ENCODE data around the gene SSTR5. TPM values are rescaled to one million over a fixed set of nuclear protein-coding genes. Genes with fewer than 3 reads are reported as not detected.

SSTR5 gene
- total RNA-seq, 4 donors from 2014 or later, result not detected

GRCh38 chr16:1099189-1100083 is 26.9 kb downstream of the SSTR5 start:
- TF ChIP-seq CTCF (IDR thresholded peaks at IDR 0.05) (no peak), POLR2A (IDR thresholded peaks at IDR 0.05) (no peak)
- intact Hi-C loops (cut with DNase I; ENCODE audit: low total_unique reads), result no loop called here
- peaks cover 0 to 3% of the 10 kb centered on the region in 2 donors for H3K4me1 ChIP-seq
- no peaks in the 10 kb centered on the region for H3K9me3 ChIP-seq
- H3K36me3 ChIP-seq, result no peaks in the 10 kb centered on the region
- no peak overlapping the region for H3K4me3 ChIP-seq
- H3K27ac ChIP-seq, result no peak overlapping the region
- peaks cover 5 to 10% of the 10 kb centered on the region in 2 donors for H3K27me3 ChIP-seq
- no peak for DNase-seq

GRCh38 chr16:1100084-1100800 is 27.7 kb downstream of the SSTR5 start:
- H3K27me3 ChIP-seq, result peaks cover 5 to 10% of the 10 kb centered on the region in 2 donors
- peaks cover 0 to 3% of the 10 kb centered on the region in 2 donors for H3K4me1 ChIP-seq
- no peaks in the 10 kb centered on the region for H3K36me3 ChIP-seq
- no peak for TF ChIP-seq CTCF (IDR thresholded peaks at IDR 0.05)
- H3K27ac ChIP-seq, result no peak overlapping the region
- H3K9me3 ChIP-seq, result no peaks in the 10 kb centered on the region
- H3K4me3 ChIP-seq, result no peak overlapping the region
- no peak for DNase-seq
- intact Hi-C loops (cut with DNase I; ENCODE audit: low total_unique reads), result no loop called here

GRCh38 chr16:1101133-1101532 is 28.6 kb downstream of the SSTR5 start:
- H3K9me3 ChIP-seq, result no peaks in the 10 kb centered on the region
- H3K27ac ChIP-seq, result no peak overlapping the region
- no peaks in the 10 kb centered on the region for H3K36me3 ChIP-seq
- no peak for TF ChIP-seq POLR2A (IDR thresholded peaks at IDR 0.05)
- no peak for TF ChIP-seq CTCF (IDR thresholded peaks at IDR 0.05)
- H3K27me3 ChIP-seq, result peaks cover 5 to 10% of the 10 kb centered on the region in 2 donors
- H3K4me1 ChIP-seq, result peaks cover 0 to 3% of the 10 kb centered on the region in 2 donors
- H3K4me3 ChIP-seq, result no peak overlapping the region
- DNase-seq, result no peak
- intact Hi-C loops (cut with DNase I; ENCODE audit: low total_unique reads), result no loop called here

GRCh38 chr16:1101573-1102332 is 29.2 kb downstream of the SSTR5 start:
- no peak for DNase-seq
- H3K27ac ChIP-seq, result no peak overlapping the region
- peaks cover 0 to 3% of the 10 kb centered on the region in 2 donors for H3K4me1 ChIP-seq
- no peak overlapping the region for H3K4me3 ChIP-seq
- TF ChIP-seq CTCF (IDR thresholded peaks at IDR 0.05) (no peak), POLR2A (IDR thresholded peaks at IDR 0.05) (no peak)
- H3K27me3 ChIP-seq, result peaks cover 5 to 10% of the 10 kb centered on the region in 2 donors
- H3K36me3 ChIP-seq, result no peaks in the 10 kb centered on the region
- H3K9me3 ChIP-seq, result no peaks in the 10 kb centered on the region
- intact Hi-C loops (cut with DNase I; ENCODE audit: low total_unique reads), result no loop called here

Data from uterus (tissue), 4 donors.